HEK293 (cell line): Measurements from ENCODE around the gene ATP5PB.

ENCODE experiments used
- CTCF ChIA-PET: fragments of 350-600 bp; formaldehyde crosslinking; extraction: SDS; loops from one replicate; lab custom pipeline; 2021; ENCODE audit warnings: antibody characterized with exemption; lab: Yijun Ruan, JAX
- POLR2A ChIA-PET: fragments of 300-600 bp; formaldehyde crosslinking; extraction: SDS; loops from one replicate; lab custom pipeline; 2020; ENCODE audit warnings: antibody characterized with exemption, inconsistent platforms; lab: Yijun Ruan, JAX
- H3K27ac ChIP-seq: fragments of 200-500 bp; sonication (Bioruptor generic); 2 replicates; pipeline ENCODE4 v1.5.1; 2014; ENCODE audit warnings: low read depth, low read length, control low read depth, inconsistent platforms; ENCODE audit errors: extremely low read depth
- H3K36me3 ChIP-seq, 2 experiments: fragments of 200-500 bp in 1 of 2; sonication (Bioruptor generic) in 1 of 2; 1 replicate in 1 of 2; 2 replicates in 1 of 2; pipeline ENCODE4 v1.5.1; 2014 to 2017; ENCODE audit warnings: inconsistent platforms in 2 of 2, low read length in 2 of 2; ENCODE audit not compliant: control insufficient read depth in 2 of 2, insufficient read depth in 1 of 2
- H3K4me1 ChIP-seq: fragments of 200-500 bp; sonication (Bioruptor generic); 2 replicates; pipeline ENCODE4 v1.5.1; 2014; ENCODE audit warnings: mild to moderate bottlenecking, low read length, inconsistent platforms; ENCODE audit not compliant: control insufficient read depth, insufficient read depth
- H3K4me3 ChIP-seq: 2 replicates; pipeline ENCODE4 v1.5.1; 2011; ENCODE audit warnings: low read depth, mild to moderate bottlenecking, control low read depth, low read length, moderate library complexity
- H3K9me3 ChIP-seq: fragments of 200-500 bp; sonication (Bioruptor generic); 2 replicates; pipeline ENCODE4 v1.5.1; 2014; ENCODE audit warnings: low read depth, low read length, inconsistent platforms; ENCODE audit not compliant: control insufficient read depth, insufficient read depth
- BCL11B ChIP-seq: fragments of 450-650 bp; formaldehyde crosslinking; IDR thresholded peaks from 2 replicates; pipeline ENCODE4 v1.5.1; 2016; ENCODE audit warnings: low read depth, missing biosample characterization, missing genetic modification characterization
- KLF1 ChIP-seq: fragments of 450-650 bp; formaldehyde crosslinking; IDR thresholded peaks from 2 replicates; pipeline ENCODE4 v1.5.1; 2016; ENCODE audit warnings: missing biosample characterization, missing genetic modification characterization
- PBX3 ChIP-seq: sonication (generic); formaldehyde crosslinking; IDR thresholded peaks from 2 replicates; pipeline ENCODE4 v1.8.1; 2022; ENCODE audit warnings: mild to moderate bottlenecking, moderate library complexity, missing genetic modification reagents
- SP2 ChIP-seq: fragments of 450-650 bp; formaldehyde crosslinking; IDR thresholded peaks from 2 replicates; pipeline ENCODE4 v1.5.1; 2016; ENCODE audit warnings: missing biosample characterization, missing genetic modification characterization
- ZBTB20 ChIP-seq: fragments of 450-650 bp; formaldehyde crosslinking; IDR thresholded peaks from 2 replicates; pipeline ENCODE4 v1.5.1; 2016; ENCODE audit warnings: missing biosample characterization, missing genetic modification characterization
- ZNF10 ChIP-seq: fragments of 450-650 bp; formaldehyde crosslinking; IDR thresholded peaks from 2 replicates; pipeline ENCODE4 v1.5.1; 2017; ENCODE audit warnings: missing biosample characterization, missing genetic modification characterization
- ZNF132 ChIP-seq: fragments of 450-650 bp; formaldehyde crosslinking; IDR thresholded peaks from 2 replicates; pipeline ENCODE4 v1.5.1; 2017; ENCODE audit warnings: missing biosample characterization, missing genetic modification characterization, borderline replicate concordance
- ZNF16 ChIP-seq: fragments of 450-650 bp; formaldehyde crosslinking; IDR thresholded peaks from 2 replicates; pipeline ENCODE4 v1.5.1; 2016; ENCODE audit warnings: low read depth, missing biosample characterization, missing genetic modification characterization
- ZNF23 ChIP-seq: fragments of 450-650 bp; formaldehyde crosslinking; IDR thresholded peaks from 2 replicates; pipeline ENCODE4 v1.5.1; 2016; ENCODE audit warnings: missing biosample characterization, missing genetic modification characterization, borderline replicate concordance
- ZNF248 ChIP-seq: fragments of 450-650 bp; formaldehyde crosslinking; IDR thresholded peaks from 2 replicates; pipeline ENCODE4 v1.5.1; 2017; ENCODE audit warnings: missing biosample characterization, missing genetic modification characterization
- ZNF266 ChIP-seq: fragments of 450-650 bp; formaldehyde crosslinking; IDR thresholded peaks from 2 replicates; pipeline ENCODE4 v1.5.1; 2016; ENCODE audit warnings: missing biosample characterization, missing genetic modification characterization, low read depth
- ZNF324 ChIP-seq: fragments of 450-650 bp; formaldehyde crosslinking; IDR thresholded peaks from 2 replicates; pipeline ENCODE4 v1.5.1; 2016; ENCODE audit warnings: missing biosample characterization, missing genetic modification characterization
- ZNF335 ChIP-seq: fragments of 450-650 bp; formaldehyde crosslinking; conservative IDR thresholded peaks from 2 replicates; pipeline ENCODE4 v1.5.1; 2016; ENCODE audit warnings: missing biosample characterization, missing genetic modification characterization
- ZNF341 ChIP-seq: fragments of 450-650 bp; formaldehyde crosslinking; IDR thresholded peaks from 2 replicates; pipeline ENCODE4; 2016; ENCODE audit warnings: low read depth, missing biosample characterization, missing genetic modification characterization
- ZNF558 ChIP-seq: fragments of 450-650 bp; formaldehyde crosslinking; IDR thresholded peaks from 2 replicates; pipeline ENCODE4 v1.5.1; 2016; ENCODE audit warnings: missing biosample characterization, missing genetic modification characterization
- ZNF670 ChIP-seq: fragments of 450-650 bp; formaldehyde crosslinking; IDR thresholded peaks from 2 replicates; pipeline ENCODE4 v1.5.1; 2016; ENCODE audit warnings: missing biosample characterization, missing genetic modification characterization, low read depth
- TF ChIP-seq, protein P1 (sequence below): fragments of 450-650 bp; formaldehyde crosslinking; IDR thresholded peaks from 2 replicates; pipeline ENCODE4 v1.5.1; 2016; ENCODE audit warnings: missing biosample characterization, missing genetic modification characterization
- TF ChIP-seq, protein P2 (sequence below): fragments of 450-650 bp; formaldehyde crosslinking; IDR thresholded peaks from 2 replicates; pipeline ENCODE4 v1.5.1; 2017; ENCODE audit warnings: missing biosample characterization, missing genetic modification characterization
- TF ChIP-seq, protein P3 (sequence below): fragments of 450-650 bp; formaldehyde crosslinking; IDR thresholded peaks from 2 replicates; pipeline ENCODE4 v1.5.1; 2016; ENCODE audit warnings: missing biosample characterization, missing genetic modification characterization

The ATP5PB gene

GRCh38 chr1:111419037-111419436 is 30.2 kb upstream of the ATP5PB start:
- H3K36me3 ChIP-seq: peaks cover 0 to 4% of the 10 kb centered on the region in 2 experiments; a peak in 1 of 3 replicates
- no peaks in the 10 kb centered on the region for H3K9me3 ChIP-seq
- H3K27ac ChIP-seq: no peak overlapping the region
- CTCF ChIA-PET: interaction anchor here (2.3 kb wide), 1 partner anchor 18 kb away, joined by 9 read pairs; no protein-coding TSS in a partner anchor
- POLR2A ChIA-PET: no interaction called here
- peaks cover 3% of the 10 kb centered on the region; the same call in 1 of the 2 replicates for H3K4me1 ChIP-seq
- TF ChIP-seq ZNF335 (tag by site-specific recombination): no peak
- TF ChIP-seq KLF1: no peak
- TF ChIP-seq, protein P1, sequence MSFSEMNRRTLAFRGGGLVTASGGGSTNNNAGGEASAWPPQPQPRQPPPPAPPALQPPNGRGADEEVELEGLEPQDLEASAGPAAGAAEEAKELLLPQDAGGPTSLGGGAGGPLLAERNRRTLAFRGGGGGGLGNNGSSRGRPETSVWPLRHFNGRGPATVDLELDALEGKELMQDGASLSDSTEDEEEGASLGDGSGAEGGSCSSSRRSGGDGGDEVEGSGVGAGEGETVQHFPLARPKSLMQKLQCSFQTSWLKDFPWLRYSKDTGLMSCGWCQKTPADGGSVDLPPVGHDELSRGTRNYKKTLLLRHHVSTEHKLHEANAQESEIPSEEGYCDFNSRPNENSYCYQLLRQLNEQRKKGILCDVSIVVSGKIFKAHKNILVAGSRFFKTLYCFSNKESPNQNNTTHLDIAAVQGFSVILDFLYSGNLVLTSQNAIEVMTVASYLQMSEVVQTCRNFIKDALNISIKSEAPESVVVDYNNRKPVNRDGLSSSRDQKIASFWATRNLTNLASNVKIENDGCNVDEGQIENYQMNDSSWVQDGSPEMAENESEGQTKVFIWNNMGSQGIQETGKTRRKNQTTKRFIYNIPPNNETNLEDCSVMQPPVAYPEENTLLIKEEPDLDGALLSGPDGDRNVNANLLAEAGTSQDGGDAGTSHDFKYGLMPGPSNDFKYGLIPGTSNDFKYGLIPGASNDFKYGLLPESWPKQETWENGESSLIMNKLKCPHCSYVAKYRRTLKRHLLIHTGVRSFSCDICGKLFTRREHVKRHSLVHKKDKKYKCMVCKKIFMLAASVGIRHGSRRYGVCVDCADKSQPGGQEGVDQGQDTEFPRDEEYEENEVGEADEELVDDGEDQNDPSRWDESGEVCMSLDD (tag by site-specific recombination): no peak
- TF ChIP-seq SP2 (tag by site-specific recombination): no peak
- no peak for TF ChIP-seq ZNF10
- TF ChIP-seq ZNF670 (tag by site-specific recombination): no peak
- TF ChIP-seq ZNF324 (tag by site-specific recombination): no peak
- TF ChIP-seq ZNF23: no peak
- TF ChIP-seq ZNF558 (tag by site-specific recombination): no peak
- no peak overlapping the region for H3K4me3 ChIP-seq

DNA sequence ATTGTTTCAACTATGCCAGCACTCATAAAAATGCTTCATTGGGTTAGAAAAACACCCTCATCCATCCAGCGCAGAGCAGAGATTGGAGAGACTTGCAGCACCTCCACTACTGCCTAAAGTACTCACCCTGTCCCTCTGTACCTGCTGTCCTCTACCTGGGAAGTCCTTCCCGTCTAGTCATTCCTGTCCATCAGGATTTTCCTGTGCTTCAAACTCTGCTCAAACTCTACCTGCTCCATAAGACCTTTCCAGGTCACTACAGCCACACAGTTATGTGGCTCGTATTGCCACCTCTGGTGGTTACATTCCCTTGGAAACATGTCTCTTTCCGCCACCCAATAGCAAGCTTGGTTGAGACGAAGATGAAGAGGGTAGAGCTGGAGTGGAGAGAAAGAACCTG is 28.9 kb upstream of the ATP5PB start:
- Histone ChIP-seq H3K4me3 (no peak overlapping the region), H3K4me1 (peaks cover 3% of the 10 kb centered on the region; the same call in 1 of the 2 replicates), H3K9me3 (no peaks in the 10 kb centered on the region), H3K36me3 (peaks cover 0 to 4% of the 10 kb centered on the region in 2 experiments; a peak in 1 of 3 replicates), H3K27ac (no peak overlapping the region)
- ChIA-PET POLR2A (no interaction called here), CTCF (no interaction called here)
- TF ChIP-seq PBX3 (CRISPR knock-in tag) (no peak), ZNF16 (tag by site-specific recombination) (no peak), ZNF132 (tag by site-specific recombination) (no peak), BCL11B (no peak), ZNF23 (no peak), ZNF266 (tag by site-specific recombination) (no peak), ZNF248 (tag by site-specific recombination) (no peak), ZNF341 (tag by site-specific recombination) (no peak), ZBTB20 (tag by site-specific recombination) (no peak)
- TF ChIP-seq, protein P2, sequence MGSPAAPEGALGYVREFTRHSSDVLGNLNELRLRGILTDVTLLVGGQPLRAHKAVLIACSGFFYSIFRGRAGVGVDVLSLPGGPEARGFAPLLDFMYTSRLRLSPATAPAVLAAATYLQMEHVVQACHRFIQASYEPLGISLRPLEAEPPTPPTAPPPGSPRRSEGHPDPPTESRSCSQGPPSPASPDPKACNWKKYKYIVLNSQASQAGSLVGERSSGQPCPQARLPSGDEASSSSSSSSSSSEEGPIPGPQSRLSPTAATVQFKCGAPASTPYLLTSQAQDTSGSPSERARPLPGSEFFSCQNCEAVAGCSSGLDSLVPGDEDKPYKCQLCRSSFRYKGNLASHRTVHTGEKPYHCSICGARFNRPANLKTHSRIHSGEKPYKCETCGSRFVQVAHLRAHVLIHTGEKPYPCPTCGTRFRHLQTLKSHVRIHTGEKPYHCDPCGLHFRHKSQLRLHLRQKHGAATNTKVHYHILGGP (tag by site-specific recombination): no peak
- TF ChIP-seq, protein P3, sequence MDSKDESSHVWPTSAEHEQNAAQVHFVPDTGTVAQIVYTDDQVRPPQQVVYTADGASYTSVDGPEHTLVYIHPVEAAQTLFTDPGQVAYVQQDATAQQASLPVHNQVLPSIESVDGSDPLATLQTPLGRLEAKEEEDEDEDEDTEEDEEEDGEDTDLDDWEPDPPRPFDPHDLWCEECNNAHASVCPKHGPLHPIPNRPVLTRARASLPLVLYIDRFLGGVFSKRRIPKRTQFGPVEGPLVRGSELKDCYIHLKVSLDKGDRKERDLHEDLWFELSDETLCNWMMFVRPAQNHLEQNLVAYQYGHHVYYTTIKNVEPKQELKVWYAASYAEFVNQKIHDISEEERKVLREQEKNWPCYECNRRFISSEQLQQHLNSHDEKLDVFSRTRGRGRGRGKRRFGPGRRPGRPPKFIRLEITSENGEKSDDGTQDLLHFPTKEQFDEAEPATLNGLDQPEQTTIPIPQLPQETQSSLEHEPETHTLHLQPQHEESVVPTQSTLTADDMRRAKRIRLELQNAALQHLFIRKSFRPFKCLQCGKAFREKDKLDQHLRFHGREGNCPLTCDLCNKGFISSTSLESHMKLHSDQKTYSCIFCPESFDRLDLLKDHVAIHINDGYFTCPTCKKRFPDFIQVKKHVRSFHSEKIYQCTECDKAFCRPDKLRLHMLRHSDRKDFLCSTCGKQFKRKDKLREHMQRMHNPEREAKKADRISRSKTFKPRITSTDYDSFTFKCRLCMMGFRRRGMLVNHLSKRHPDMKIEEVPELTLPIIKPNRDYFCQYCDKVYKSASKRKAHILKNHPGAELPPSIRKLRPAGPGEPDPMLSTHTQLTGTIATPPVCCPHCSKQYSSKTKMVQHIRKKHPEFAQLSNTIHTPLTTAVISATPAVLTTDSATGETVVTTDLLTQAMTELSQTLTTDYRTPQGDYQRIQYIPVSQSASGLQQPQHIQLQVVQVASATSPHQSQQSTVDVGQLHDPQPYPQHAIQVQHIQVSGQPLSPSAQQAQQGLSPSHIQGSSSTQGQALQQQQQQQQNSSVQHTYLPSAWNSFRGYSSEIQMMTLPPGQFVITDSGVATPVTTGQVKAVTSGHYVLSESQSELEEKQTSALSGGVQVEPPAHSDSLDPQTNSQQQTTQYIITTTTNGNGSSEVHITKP (tag by site-specific recombination): no peak
